Middle frontal gyrus (tissue), 1 donor: ENCODE measurements around the gene MAFF.
"Not testable (repeated sequence)": the region's sequence is repeated elsewhere in the genome, so short reads cannot be mapped to it uniquely, and the experiment has no call there.

Source experiments
- DNase-seq: peaks from one replicate; pipeline ENCODE4 v3.0.0-alpha.2; 2015; ENCODE audit warnings: low spot score; ENCODE audit errors: extremely low spot score

MAFF gene

DNA sequence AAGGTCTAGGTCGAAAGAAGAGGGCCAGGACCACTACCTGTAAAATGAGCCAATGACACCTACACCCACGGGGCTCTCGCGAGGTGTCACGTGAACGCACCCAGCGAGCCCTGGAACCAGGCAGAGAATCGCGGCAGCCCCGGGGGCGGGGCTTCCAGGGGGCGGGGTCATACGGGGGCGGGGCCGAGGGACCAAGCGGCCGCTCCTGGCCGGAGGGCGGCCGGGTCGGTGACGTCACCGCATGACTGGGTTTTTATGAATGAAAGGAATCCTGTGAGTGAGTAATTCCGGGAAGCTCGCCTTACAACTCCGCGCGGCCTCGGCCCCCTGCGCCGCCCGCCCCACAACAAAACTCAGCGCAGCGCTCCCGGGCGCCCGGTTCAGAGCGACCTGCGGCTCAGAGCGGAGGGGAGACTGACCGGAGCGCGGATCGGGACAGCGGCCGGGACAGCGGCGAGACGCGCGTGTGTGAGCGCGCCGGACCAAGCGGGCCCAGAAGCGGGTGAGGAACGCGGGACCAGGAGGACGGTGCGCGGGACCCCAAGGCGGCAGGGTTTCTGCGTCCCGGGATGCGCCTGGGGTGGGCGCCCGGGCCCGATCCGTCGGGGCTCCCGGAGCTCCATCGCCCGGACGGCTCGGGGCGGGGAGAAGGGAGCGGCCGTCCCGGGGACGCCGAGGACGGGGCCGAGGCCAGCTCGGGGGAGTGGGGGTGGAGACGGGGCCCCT is at the start of gene MAFF:
Gene MAFF (plus strand): TSS at position 284 of the 726 bp plus-strand sequence. CDS start 11,860 bp downstream, outside the sequence.
- DNase-seq: peak; percentile 73

- DNase-seq: no peak
Observed at GRCh38 chr22:38153821-38154562, 47.8 kb upstream of the MAFF start.

DNA sequence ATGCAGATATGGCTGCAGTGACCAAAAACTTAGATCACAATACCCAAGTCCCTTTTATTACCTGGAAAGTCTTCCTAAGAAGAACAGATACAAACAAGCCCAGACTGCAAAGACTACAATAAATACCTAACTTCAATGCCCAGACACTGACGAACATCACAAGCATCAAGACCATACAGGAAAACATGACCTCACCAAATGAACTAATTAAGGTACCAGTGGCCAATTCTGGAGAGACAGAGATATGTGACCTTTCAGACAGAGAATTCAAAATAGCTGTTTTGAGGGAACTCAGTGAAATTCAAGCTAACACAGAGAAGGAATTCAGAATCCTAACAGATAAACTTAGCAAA is 47.3 kb upstream of the MAFF start:
- DNase-seq: not testable (repeated sequence)

GRCh38 chr22:38155703-38156102 is 46.1 kb upstream of the MAFF start:
- no peak for DNase-seq

GRCh38 chr22:38162881-38163843 is 38.6 kb upstream of the MAFF start:
- DNase-seq: no peak

DNA sequence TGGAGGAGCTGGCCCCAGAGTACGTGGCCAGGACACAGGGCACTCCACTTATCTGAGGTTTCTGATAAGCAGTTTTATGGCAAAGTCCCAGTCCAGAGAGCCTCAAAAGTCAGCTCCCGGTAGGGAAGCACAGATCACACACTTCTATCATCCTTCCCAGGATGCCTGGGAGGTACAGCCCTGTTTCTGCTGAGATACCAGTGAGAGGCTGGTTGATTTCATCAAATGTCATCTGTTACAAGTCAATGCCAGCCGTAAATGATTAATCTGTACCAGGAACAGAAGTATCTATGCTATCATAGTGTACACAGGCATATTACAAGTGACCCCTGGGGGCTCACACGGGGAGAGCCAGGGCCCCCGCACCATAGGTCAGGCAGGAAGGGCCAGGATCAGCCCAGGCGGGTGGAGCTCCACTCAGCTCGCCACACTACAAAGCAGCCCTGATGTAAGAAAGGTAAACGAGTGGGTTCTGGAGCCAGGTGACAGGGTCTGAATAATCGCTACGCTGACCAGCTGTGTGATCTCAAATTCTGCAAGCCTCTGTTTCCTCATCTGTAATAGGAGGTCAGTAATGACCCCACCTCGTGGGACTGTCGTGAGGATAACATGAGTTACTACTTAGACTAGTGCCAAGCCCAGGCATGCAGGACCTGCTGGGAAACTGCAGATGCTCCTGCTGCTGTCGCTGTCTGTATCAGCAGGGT is 37.8 kb upstream of the MAFF start:
- DNase-seq: no peak

GRCh38 chr22:38164551-38164918 is 37.3 kb upstream of the MAFF start:
- no peak for DNase-seq

GRCh38 chr22:38165922-38166593 is 35.7 kb upstream of the MAFF start:
- no peak for DNase-seq

DNA sequence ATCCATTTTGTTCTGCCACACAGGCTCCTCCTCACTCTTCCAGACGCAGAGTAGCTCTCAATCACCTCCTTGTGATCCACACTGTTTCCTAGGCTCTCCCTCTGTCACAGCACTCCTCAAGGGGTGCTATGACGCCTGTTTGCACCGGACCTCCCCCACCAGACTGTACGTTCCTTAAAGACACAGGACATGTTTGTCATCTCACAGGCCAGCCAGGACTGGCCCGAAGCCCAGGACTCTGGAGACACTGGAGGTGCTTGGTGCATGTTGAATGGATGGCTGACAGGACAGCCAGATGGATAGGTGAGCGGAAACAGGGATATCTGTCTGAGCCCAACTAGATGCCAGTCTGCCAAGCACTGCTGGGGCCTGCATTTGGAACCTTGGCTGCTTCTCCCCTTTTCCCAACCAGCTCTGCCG is 33.8 kb upstream of the MAFF start:
- no peak for DNase-seq

- no peak for DNase-seq
Observed at GRCh38 chr22:38169116-38169515, 32.7 kb upstream of the MAFF start.

DNA sequence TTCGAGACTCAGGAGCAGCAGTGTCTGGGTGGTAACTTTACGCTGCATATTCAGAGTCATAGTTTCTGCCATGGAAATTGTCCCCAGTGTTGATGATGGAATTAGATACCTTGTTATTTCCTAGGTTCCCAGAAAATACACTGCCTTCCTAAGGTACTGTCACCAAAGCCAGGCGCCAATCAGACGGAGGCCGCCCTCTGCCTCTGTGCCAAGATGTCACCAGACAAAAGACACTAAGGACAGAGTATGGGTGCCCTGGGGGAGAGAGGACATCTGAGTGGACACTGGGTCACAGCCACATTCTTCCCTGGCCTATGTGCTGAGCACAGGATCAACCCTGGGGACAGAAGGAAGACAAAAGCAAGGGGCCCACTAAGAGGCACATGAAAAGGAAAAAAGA is 31.3 kb upstream of the MAFF start:
- no peak for DNase-seq

DNA sequence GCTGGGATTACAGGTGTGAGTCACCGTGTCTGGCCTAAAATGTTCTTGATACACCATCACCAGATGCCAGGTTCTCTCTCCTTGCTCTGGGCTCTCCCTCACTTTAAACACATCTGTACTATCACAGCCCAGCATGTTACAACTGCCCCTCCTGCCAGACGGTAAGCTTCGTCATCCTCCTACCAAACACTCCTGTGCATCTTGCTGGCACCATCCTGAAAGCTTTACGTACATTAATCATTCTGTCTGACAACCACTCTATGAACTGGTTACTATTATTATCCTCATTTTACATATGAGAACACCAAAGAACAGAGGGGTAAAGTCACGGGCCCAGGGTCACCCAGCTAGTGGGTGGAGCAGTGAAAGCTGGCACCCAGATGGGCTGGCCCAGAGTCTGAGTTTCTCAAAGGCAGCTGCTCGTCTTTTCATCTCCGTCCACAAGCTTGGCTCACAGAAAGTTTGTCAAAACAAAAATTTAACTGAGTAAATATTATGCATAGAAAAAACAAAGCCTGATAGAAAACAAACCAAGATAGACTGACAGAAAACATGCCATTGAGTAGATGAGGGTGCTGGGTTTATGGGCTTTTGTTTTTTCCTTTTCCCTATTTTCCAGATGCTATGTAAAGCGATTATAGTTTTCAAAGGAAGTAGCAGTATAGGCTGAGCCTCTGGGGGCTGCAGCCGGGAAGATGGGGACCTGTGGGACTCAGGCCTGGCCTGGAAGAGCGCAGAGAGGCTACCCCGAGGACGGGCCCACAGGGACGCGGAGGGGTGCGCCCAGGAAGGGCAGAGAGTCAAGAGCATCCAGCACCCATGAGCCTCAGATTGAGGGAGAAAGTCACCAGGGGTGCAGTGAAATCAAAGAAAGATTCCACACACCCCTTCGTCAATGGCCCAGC is 29.6 kb upstream of the MAFF start:
- no peak for DNase-seq

- DNase-seq: no peak
Observed at GRCh38 chr22:38172832-38173640, 28.8 kb upstream of the MAFF start.

GRCh38 chr22:38173641-38173906 is 28.2 kb upstream of the MAFF start:
- DNase-seq: no peak

DNA sequence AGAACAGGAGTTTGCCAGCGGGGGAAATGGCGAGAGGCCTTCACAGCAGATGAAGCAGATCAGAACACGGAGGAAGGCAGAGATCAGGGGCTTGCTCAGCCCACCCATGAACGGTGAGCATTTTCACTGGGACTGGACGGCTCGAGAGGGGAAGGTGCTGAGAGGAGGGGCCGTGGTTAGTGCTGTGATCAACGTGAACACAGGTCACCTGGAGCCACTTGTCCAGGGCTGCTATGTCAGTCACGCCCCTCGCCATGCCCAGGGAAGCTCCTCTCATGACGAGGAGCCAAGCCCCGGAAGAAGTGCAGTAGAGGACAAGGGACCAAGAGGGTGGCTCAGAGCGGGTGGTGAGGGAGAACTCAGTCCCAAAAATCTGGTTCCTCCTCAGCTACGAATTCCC is 27.2 kb upstream of the MAFF start:
- DNase-seq: no peak

GRCh38 chr22:38175206-38176118 is 26.3 kb upstream of the MAFF start:
- DNase-seq: no peak

DNA sequence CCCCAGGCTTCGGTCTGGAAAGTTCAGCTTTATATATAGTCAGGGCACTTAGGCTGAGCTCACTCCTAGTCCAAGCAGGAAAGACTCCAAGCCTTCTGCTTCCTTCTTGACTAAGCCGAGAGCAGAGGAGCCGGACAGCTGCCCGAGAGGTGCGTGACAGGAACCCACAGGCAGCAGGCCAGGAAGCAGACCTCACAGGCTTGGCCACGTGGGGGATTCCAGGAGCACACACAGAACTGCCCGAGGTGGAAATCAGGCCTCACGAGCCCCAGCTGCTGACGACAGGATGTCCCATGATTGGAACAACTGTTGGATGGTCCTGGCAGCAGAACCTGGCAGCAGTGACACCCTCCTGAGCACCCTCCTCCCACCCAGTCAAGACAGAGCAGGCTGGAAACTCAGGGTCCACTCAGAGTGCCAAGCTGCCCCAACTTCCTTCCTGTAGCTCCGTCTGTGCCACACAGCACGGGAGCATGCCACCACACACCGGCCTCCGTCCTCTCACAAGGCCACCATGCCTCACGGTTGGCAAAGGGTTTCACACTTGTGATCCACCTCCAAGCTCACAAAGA is 25.5 kb upstream of the MAFF start:
- no peak for DNase-seq

DNA sequence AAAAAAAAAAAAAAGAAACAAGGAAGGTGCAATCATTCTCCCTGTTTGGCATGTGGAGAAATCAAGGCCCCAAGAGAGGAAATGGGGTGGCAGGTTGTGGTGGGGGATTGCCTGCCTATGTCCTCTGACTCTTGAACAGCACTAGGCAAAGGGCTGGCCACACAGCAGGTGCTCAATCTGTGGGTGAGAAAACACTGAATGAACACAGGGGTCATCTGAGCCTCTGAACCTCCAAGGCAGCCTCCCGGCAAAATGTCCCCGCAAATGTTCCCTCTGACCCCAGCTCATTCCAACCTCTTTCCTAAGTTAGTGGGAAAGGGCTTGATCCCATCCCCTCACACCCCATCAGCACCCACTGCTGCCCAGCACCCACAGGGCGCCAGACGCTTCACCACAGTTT is 24.8 kb upstream of the MAFF start:
- no peak for DNase-seq
